CD14-positive monocyte (primary cell): Measurements from ENCODE around the gene WWC1. TPM values are rescaled to one million over a fixed set of nuclear protein-coding genes. Genes with fewer than 3 reads are reported as not detected.

Experiments
- DNase-seq, 3 donors: peaks; one replicate each; pipeline ENCODE4 v3.0.0-alpha.2; 2011 to 2022
- H2AFZ ChIP-seq: 2 replicates; pipeline ENCODE4 v1.6.0; 2012; ENCODE audit warnings: mild to moderate bottlenecking, low read depth, low read length, inconsistent platforms; ENCODE audit not compliant: insufficient read depth, poor library complexity, severe bottlenecking
- H3K27ac ChIP-seq, 2 donors: 1 replicate in 1 of 2; 2 replicates in 1 of 2; pipeline ENCODE4 v1.5.1; 2012 to 2013; ENCODE audit warnings: low read length in 2 of 2, control low read depth in 1 of 2, inconsistent platforms in 1 of 2, low read depth in 1 of 2, mild to moderate bottlenecking in 1 of 2
- H3K27me3 ChIP-seq, 2 donors: one replicate each; pipeline versions ENCODE4 v1.6.0 to v1.6.1; 2011 to 2013; ENCODE audit warnings: low read length in 2 of 2; ENCODE audit not compliant: control insufficient read depth in 2 of 2, insufficient read depth in 2 of 2
- H3K36me3 ChIP-seq, 2 donors: replicated peaks in 1 of 2; 1 replicate in 1 of 2; 2 replicates in 1 of 2; pipeline versions ENCODE4 v1.5.1 to v1.6.1; 2012 to 2013; ENCODE audit warnings: low read length in 2 of 2, control low read depth in 1 of 2, inconsistent platforms in 1 of 2, mild to moderate bottlenecking in 1 of 2; ENCODE audit not compliant: insufficient read depth in 2 of 2, control insufficient read depth in 1 of 2
- H3K4me1 ChIP-seq, 2 donors: 1 replicate in 1 of 2; 2 replicates in 1 of 2; pipeline versions ENCODE4 v1.5.1 to v1.6.1; 2012 to 2013; ENCODE audit warnings: low read length in 2 of 2, control low read depth in 1 of 2, inconsistent platforms in 1 of 2, mild to moderate bottlenecking in 1 of 2, moderate library complexity in 1 of 2; ENCODE audit not compliant: insufficient read depth in 2 of 2, control insufficient read depth in 1 of 2
- H3K4me2 ChIP-seq: replicated peaks from 2 replicates; pipeline ENCODE3; 2012; ENCODE audit warnings: low read length, moderate library complexity, mild to moderate bottlenecking; ENCODE audit not compliant: poor library complexity, severe bottlenecking; ENCODE audit errors: extremely low read depth
- H3K4me3 ChIP-seq, 3 experiments: fragments of 200-600 bp in 1 of 3; sonication (generic) in 1 of 3; replicated peaks in 1 of 3; 1 replicate in 2 of 3; 2 replicates in 1 of 3; pipeline ENCODE4 v1.5.1; 2011 to 2013; ENCODE audit warnings: low read length in 3 of 3, mild to moderate bottlenecking in 3 of 3, control low read depth in 2 of 3, low read depth in 2 of 3, inconsistent platforms in 1 of 3, moderate library complexity in 1 of 3
- H3K79me2 ChIP-seq: 2 replicates; pipeline ENCODE4 v1.6.0; 2012; ENCODE audit warnings: mild to moderate bottlenecking, control low read depth, inconsistent platforms, low read length, moderate library complexity; ENCODE audit not compliant: insufficient read depth
- H3K9ac ChIP-seq: 2 replicates; pipeline ENCODE4 v1.6.0; 2017; ENCODE audit warnings: low read length, mild to moderate bottlenecking; ENCODE audit not compliant: insufficient read depth, poor library complexity, severe bottlenecking
- H3K9me3 ChIP-seq, 2 donors: replicated peaks in 1 of 2; 1 replicate in 1 of 2; 2 replicates in 1 of 2; pipeline versions ENCODE4 v1.5.1 to v1.6.1; 2012 to 2013; ENCODE audit warnings: low read length in 2 of 2, control low read depth in 1 of 2; ENCODE audit not compliant: control insufficient read depth in 1 of 2, insufficient read depth in 1 of 2
- H4K20me1 ChIP-seq: 2 replicates; pipeline ENCODE4 v1.6.0; 2012; ENCODE audit warnings: mild to moderate bottlenecking, low read length, control low read depth, moderate library complexity; ENCODE audit not compliant: insufficient read depth
- H3K27ac Mint-ChIP-seq, 7 donors: one replicate each; pipeline ENCODE4 v1.8.0; 2020; ENCODE audit warnings: mild to moderate bottlenecking in 7 of 7, mixed read lengths in 7 of 7, moderate library complexity in 6 of 7, inconsistent platforms in 2 of 7
- H3K27me3 Mint-ChIP-seq, 3 donors: one replicate each; pipeline ENCODE4 v1.8.0; 2021 to 2022; ENCODE audit warnings: low read depth in 3 of 3, mild to moderate bottlenecking in 3 of 3, mixed read lengths in 3 of 3, moderate library complexity in 3 of 3, inconsistent platforms in 1 of 3
- H3K36me3 Mint-ChIP-seq, 2 donors: one replicate each; pipeline ENCODE4 v1.8.0; 2020; ENCODE audit warnings: mixed read lengths in 2 of 2, inconsistent platforms in 1 of 2, mild to moderate bottlenecking in 1 of 2
- H3K4me1 Mint-ChIP-seq: one replicate; pipeline ENCODE4 v1.8.0; 2020; ENCODE audit warnings: mild to moderate bottlenecking, mixed read lengths
- H3K4me3 Mint-ChIP-seq, 2 donors: one replicate each; pipeline ENCODE4 v1.8.0; 2020; ENCODE audit warnings: mild to moderate bottlenecking in 2 of 2, mixed read lengths in 2 of 2, moderate library complexity in 1 of 2
- H3K9me3 Mint-ChIP-seq, 7 donors: one replicate each; pipeline ENCODE4 v1.8.0; 2020 to 2022; ENCODE audit warnings: mixed read lengths in 7 of 7, mild to moderate bottlenecking in 6 of 7, moderate library complexity in 6 of 7, inconsistent platforms in 2 of 7
- WGBS: methylation state at CpG from one replicate; pipeline ENCODE4 v1.1.5; 2013; ENCODE audit warnings: missing lambda C conversion rate; ENCODE audit not compliant: insufficient coverage; 5-methylcytosine and 5-hydroxymethylcytosine counted together
- intact Hi-C, 2 donors: fragments of 100-400 bp; cut with micrococcal nuclease; formaldehyde crosslinking; loops; one replicate each; pipeline versions ENCODE4 v1.15.0 to v1.15.1; 2023
- polyA plus RNA-seq, 3 donors: library from polyadenylated mRNA; depleted of rRNA in 1 of 3; unstranded in 2 of 3; stranded (reverse) in 1 of 3; fragments of 300-500 nt in 2 of 3; fragments of >200 nt in 1 of 3; fragmentation: Illumina TruSeq in 2 of 3; gene quantifications; 1 replicate in 2 of 3; 2 replicates in 1 of 3; pipeline ENCODE4 v1.2.3, GENCODE V29; 2012 to 2021
- TF ChIP-seq, protein P1 (sequence below): fragments of 200-600 bp; IDR thresholded peaks from one replicate; pipeline ENCODE4 v1.8.0; 2022; ENCODE audit warnings: antibody characterized with exemption, mild to moderate bottlenecking

Gene WWC1
- polyA plus RNA-seq, 3 donors = not detected

DNA sequence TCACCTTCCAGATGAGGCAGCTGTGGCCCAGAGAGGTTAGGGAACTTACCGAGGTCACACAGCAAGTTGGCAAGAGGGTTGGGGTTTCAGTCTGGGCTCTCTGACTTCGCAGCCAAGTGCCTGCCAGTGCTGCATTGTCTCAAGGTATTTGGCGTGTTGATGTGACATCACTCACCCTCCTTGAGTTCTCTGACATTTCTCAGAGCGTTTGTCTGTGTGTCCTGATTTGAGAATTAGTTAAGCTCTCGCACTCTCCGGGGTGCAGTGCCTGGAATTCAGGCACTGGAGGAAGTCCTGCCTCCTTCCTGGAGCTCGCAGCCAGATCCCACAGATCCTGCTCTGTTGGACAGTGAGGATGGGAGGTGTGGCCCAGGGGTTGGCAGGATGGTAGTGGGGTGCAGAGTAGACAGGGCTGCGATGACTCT is 25.7 kb downstream of the WWC1 start:
- Mint-ChIP-seq H3K27me3 (peaks cover 0 to 5% (median 0%) of the 10 kb centered on the region in 3 donors), H3K9me3 (peaks cover 0 to 2% (median 0%) of the 10 kb centered on the region in 7 donors), H3K4me1 (peaks cover 17% of the 10 kb centered on the region), H3K4me3 (no peak overlapping the region), H3K36me3 (no peaks in the 10 kb centered on the region), H3K27ac (no peak overlapping the region)
- no peaks in the 10 kb centered on the region for H4K20me1 ChIP-seq
- no peak for DNase-seq
- H3K4me3 ChIP-seq = no peak overlapping the region
- no peak overlapping the region for H3K4me2 ChIP-seq
- no peaks in the 10 kb centered on the region for H3K79me2 ChIP-seq
- no peaks in the 10 kb centered on the region for H3K36me3 ChIP-seq
- H3K27me3 ChIP-seq = no peaks in the 10 kb centered on the region
- no peaks in the 10 kb centered on the region for H3K9me3 ChIP-seq
- no peak overlapping the region for H3K27ac ChIP-seq
- H3K4me1 ChIP-seq = no peaks in the 10 kb centered on the region
- intact Hi-C loops = no loop called here
- peak overlapping the region; percentile 2 for H2AFZ ChIP-seq
- H3K9ac ChIP-seq = no peak overlapping the region
- TF ChIP-seq, protein P1, sequence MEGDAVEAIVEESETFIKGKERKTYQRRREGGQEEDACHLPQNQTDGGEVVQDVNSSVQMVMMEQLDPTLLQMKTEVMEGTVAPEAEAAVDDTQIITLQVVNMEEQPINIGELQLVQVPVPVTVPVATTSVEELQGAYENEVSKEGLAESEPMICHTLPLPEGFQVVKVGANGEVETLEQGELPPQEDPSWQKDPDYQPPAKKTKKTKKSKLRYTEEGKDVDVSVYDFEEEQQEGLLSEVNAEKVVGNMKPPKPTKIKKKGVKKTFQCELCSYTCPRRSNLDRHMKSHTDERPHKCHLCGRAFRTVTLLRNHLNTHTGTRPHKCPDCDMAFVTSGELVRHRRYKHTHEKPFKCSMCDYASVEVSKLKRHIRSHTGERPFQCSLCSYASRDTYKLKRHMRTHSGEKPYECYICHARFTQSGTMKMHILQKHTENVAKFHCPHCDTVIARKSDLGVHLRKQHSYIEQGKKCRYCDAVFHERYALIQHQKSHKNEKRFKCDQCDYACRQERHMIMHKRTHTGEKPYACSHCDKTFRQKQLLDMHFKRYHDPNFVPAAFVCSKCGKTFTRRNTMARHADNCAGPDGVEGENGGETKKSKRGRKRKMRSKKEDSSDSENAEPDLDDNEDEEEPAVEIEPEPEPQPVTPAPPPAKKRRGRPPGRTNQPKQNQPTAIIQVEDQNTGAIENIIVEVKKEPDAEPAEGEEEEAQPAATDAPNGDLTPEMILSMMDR = no peak
- 88% methylated on average over 6 of the region's 8 CpGs for WGBS

DNA sequence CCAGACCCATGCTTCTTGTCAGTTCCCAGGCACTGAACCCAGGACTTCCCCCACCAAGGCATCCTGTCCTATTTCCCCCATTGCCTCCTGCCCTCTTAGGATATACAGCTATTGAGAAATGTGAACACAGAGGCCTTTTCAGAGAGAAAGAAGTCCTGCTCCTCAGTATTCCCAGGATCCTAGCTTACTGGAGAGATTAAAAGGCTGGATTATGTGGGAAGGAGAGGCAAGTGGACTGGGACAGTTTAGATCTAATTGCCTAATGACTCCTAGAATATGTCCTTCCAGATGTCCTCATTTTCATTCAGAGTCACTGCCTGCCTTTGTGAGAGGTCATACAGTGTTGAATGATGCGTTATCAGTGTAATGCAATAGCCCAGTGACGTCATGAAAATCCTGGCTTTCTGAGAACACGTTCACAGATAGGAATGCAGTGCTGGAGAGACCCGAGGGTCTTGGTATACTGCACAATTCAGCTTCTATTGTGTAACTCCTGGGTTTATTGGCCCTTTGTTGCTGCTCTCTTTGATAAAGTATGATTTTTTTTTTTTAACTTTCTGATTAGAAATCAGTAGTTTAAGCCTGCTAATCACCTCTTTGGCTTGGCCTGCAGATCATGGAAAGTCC is 26.2 kb downstream of the WWC1 start:
- Mint-ChIP-seq H3K4me1 (peaks cover 17% of the 10 kb centered on the region), H3K27me3 (peaks cover 0 to 5% (median 0%) of the 10 kb centered on the region in 3 donors), H3K27ac (no peak overlapping the region), H3K9me3 (peaks cover 0 to 2% (median 0%) of the 10 kb centered on the region in 7 donors), H3K36me3 (no peaks in the 10 kb centered on the region), H3K4me3 (no peak overlapping the region)
- no peak overlapping the region for H3K4me3 ChIP-seq
- WGBS = 51% methylated on average over 4 of the region's 4 CpGs
- no peaks in the 10 kb centered on the region for H4K20me1 ChIP-seq
- intact Hi-C loops = no loop called here
- no peak overlapping the region for H3K27ac ChIP-seq
- H3K79me2 ChIP-seq = no peaks in the 10 kb centered on the region
- no peaks in the 10 kb centered on the region for H3K9me3 ChIP-seq
- no peak overlapping the region for H3K9ac ChIP-seq
- no peaks in the 10 kb centered on the region for H3K4me1 ChIP-seq
- no peaks in the 10 kb centered on the region for H3K36me3 ChIP-seq
- peak overlapping the region; percentile 2 for H2AFZ ChIP-seq
- TF ChIP-seq, protein P1 = no peak
- H3K4me2 ChIP-seq = no peak overlapping the region
- no peak for DNase-seq
- no peaks in the 10 kb centered on the region for H3K27me3 ChIP-seq
